GM04503 (cell line): ENCODE data around the gene TFEB.

Experiments used
- DNase-seq: peaks from one replicate; pipeline ENCODE4 v3.0.0-alpha.2; 2012; ENCODE audit warnings: low read depth

TFEB gene

DNA sequence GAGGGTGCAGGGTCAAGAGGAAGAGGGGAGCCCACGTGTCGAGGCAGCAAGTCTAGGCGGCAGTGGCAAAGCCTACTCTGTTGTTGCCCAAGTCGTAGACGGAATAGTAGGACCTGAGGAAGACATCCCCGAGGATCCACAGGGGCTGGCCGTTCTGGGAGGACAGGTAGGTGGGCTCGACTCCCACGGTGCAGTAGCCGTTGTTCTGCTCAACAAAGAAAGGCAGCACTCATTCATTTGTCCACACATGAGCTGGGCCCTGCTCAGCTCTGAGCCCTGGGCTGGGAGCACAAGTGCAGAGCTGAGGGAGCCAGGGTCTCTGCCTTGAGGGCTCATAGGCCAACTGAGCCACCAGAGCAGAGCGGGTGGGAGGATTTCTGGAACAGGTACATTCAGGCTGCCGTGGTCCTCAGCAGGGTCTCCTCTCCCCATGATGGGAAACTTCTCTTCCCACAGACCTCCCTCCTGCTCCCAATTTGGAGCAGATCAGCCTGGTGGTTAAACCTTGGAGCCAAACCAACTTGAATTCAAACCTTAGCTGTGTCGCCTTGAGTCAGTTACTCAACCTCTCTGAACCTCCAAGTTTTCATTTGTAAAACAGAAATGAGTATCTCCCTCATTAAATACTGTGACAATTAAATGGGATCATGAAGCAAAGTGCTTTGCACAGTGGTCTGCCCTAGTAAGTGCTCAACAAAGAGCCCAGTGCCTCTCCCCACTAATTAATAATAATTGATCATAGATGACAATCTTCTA is 1.6 kb upstream of the TFEB start:
- DNase-seq, result no peak

DNA sequence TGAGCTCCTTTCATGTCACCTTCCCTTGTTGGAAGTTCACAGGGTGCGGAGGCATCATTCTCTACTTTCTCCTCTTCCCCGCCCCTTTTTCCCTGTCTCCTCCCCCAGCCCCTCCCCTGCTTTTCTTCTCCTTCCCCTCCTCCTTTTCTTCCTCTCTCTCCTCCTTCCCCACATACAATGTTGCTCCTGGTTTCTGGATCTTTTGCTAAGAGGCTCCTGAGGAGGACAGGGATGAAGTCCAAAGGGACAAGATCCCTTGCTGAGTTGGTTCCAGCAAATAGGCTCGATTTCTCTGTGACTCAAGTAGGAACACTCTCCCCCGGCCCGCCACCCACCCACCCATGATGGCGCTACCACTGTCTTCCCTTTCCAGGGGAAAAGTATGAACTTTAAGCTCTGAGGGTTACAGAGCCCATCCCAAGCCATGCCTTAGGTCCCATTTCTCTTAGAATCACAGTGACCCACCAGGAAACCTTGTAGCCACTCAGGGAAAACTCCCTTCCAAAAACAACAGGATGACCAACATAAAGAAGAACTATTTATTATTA is 852 bp upstream of the TFEB start:
- no peak for DNase-seq

DNA sequence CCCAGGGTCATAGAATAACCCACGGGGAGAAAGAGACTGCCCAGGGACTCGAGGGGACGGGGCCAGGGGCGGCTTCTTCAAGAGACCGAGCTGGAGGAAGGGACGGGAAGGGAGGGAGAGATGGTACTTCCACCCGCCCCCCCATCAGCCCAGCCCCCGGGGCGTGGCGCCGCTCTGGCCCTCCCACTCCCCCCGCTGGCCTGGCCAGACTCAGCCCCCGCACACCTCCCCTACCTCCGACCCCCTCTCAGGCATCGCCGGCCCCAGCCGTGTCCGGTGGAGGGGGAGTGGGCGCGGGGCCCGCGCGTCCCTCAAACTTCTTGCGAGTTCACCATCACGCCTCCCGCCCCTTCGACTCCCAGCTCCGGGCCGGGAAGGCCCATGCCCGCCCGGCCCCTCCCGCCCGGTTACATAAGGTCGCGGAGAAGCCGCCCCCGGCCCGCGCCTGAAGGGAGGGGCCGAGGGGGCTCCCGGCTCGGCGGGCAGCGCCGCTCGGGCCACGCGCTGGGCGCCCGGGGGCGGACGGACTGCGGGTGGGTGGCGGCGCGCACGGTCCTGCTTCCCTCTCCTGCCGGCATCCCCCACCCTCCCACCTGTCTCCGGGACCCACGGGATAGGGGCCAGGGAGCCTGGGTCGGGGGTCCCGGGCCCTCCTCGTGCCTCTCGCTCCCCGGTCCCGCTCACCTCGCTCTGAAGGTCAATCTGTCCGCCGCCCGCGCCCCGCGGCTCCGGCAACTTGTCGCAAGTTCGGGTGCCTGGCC is 562 bp downstream of the TFEB start:
- no peak for DNase-seq

DNA sequence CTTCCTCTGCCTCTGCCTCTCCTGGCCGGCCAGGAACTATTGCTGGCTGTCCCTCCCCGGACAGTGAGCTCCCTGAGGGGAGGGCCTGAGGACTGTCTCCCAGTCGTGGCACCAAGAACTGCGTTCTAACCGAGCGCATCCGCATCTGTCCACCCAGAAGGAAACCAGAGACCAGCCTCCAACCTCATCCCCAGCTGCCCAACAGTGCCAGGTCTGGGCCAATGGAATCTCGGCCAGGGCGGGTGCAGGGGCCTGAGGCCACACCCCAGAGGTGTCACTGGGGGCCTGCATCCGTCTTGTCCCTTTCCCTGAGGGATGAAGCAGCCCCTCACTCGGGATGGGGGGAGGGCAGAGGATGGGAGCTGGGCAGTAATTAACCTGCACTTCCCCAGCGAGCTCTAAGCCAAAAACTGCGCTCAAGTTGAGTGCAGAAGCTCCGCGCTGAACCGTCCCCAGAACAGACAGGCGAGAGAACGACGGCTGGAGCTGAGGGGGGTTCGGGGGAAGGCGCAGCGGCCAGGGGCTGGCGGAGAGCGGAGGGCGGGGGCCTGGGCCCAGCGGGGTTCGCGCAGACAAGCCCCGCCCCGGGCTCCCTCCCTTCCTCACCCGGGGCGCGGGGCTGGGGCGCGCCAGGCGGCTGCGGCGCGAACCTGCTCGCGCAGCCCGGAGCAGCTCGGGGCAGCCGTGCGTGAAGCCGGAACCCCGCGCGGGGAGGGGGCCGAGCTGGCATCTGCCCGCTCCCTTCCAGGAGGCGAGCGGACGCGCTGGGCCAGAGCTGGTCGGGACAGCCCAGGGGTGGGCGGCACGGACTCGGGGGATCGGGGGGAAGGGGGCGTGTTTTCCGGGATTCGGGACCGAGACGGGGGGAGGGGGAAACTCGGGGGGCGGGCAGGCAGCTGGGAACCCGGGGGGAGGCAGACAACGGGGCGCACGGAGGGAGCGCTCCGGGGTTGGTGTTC is 1.4 kb downstream of the TFEB start:
- no peak for DNase-seq

DNA sequence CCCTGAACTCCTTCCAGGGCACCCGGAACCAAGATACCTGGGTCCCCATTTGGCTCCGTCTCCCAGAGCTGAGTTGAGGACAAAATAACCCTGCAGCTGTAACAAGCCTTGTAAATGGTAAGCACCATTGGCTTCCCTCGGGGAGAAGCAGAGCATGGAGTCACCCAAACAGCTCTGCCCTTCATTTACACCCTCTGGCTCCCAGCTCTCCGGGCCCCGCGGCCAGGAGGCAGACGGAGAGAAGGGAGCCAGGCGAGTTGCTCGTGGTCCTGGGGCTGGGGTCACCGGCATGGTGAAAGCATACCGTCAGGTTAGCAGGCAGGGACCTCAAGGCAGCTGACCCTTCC is 2.1 kb downstream of the TFEB start:
- no peak for DNase-seq

DNA sequence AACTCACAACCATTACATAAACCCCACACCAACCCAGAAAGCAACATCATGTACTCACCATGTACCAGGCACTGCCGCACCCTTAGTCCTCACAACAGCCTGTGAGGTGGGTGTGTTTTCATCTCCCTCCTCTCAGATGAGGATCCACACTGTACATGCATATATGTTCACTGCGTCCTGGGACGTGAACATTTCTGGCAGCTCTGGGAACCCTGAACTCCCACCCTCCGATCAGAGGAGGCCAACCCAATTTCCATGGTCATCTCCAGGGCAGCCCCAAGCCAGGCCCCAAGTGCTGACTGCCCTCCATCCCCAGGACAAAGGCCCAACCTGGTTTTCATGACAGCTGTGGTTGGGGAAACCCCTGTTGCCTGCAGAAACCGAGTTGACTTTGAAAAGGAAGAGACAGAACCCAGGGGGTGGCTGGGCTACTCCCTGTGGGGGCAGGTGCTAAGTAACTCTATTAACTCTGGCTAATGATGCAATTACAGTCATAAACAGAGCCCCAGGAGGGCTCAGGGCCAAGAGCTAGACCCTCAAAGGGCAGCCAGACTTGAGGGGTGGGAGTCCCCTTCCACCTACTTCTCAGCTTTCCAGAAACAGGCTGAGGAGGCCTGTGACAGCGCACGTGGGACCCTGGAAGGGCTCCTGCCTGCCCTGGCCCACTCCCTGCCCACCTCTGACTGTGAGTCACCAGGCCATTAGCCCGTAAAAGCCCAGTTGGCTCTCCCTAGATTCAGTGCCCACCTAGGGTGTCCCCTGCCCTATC is 2.6 kb downstream of the TFEB start:
- DNase-seq, result no peak

DNA sequence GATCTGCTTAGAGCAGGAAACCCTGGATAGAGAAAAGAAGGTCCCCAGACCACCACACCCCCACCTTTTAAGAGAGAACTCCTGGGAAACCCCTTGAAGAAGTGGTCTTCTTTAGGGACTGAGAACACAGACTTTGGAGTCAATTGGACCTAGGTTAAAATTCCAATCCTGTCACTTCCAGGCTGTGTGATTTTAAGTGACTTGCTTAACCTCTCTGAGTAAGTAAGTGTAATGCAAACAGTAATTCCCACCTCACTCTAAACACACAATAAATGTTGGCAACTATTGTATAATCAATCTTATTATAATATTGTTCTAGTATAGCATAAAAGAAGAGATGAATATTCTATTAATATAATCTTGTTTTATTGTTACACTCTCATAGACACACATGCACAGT is 3.3 kb downstream of the TFEB start:
- DNase-seq, result no peak

DNA sequence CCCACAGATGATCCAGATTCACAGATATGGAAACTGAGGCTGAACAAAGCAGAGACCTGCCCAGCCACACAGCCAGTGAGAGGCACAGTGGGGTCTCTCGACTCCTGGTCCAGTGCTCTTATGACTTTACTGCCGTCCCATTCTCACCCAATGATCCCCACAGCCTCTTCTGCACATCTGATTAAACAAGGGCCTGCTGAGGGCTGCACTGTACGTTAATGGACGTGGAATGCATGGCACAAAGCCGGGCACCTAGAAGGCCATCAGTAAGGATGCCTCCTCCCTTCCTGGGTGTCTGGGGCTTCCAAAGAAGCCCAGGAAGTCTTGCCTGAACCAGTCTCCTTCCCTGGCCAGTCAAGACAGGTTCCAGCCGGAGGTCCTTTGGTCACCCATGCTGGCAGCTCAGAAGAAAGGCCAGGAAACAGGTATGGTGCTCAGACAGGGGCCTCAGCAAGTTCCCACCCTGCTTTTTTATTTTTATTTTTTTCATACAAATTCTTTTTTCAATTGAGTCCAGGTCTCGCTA is 3.8 kb downstream of the TFEB start:
- no peak for DNase-seq

DNA sequence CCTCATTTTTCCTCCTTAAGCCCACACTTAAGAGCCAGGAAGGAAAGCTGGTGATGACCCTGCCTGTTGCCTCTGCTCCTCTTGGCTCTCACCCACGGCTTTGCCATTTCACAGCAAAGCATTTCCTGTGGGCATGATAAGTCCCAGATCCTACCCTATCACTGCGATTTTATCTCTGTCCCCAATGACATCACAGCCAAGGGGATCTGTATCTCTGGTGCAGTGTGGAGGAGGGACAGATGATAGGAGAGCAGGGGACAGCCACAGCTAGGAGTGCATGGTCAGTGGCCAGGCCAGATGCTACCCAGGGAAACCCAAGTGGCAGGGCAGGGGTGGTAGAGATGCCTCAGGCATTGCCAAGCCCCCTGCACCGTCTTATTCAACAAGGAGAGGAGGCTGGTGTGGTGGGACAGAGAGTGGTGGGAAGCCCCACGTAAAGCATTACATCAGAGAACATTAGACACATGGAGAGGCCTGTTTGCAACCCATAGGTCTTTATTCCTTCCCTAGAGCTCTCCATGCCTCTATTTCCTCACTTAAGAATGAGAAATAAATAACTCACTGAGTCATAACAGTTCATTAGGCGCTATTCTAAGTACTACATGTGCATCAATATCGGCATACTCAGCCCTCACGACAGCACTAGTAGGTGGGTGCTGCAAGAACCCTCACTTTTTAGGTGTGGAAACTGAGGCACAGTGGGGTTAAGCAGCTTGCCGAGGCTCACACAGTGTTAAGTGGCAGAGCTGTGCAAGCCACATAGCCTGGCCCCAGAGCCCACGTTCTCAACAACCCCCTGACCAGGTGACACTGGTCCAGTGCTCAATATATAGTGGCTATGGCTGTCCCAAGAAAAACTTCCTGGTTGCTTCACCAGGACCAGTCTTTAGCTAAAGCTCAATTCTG is 4.6 kb downstream of the TFEB start:
- DNase-seq, result no peak

DNA sequence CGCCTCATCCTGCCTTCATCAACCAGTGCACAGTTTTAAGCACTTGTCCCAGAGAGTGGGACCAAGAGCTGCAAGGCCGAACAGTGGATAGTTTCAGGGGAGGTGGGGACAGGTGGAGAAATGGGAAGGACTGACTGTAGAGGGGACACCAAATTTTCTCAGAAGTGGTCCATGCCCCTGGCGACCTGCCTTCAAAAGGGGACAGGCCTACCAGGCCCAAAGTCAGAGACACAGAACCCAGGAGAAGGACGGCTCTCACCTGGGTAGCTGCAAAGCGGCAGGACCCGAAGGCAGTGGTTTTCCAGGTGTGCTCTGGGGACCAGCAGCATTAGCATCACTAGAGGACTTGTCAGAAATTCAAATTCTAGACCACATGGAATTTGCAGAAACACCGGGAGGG is 5.8 kb downstream of the TFEB start:
- DNase-seq, result no peak

DNA sequence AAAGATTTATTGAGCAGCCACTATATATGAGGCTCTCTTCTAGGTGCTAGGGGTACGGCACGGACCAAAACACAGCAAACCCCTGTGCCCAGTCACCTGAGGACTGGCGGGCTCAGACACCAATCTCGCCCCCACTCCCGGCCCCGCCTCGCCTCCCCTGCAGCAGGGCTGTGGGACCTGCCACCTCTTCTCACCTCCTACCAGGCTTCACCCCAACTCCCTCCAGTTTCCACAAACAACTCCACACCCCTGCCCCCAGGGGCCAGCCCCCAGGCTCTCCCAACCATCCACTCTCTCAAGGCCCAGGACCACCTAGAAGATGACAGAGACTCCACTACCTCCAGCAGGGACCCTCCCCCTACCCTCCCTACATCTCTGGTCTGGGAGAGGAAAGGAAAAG is 6.5 kb downstream of the TFEB start:
- no peak for DNase-seq

DNA sequence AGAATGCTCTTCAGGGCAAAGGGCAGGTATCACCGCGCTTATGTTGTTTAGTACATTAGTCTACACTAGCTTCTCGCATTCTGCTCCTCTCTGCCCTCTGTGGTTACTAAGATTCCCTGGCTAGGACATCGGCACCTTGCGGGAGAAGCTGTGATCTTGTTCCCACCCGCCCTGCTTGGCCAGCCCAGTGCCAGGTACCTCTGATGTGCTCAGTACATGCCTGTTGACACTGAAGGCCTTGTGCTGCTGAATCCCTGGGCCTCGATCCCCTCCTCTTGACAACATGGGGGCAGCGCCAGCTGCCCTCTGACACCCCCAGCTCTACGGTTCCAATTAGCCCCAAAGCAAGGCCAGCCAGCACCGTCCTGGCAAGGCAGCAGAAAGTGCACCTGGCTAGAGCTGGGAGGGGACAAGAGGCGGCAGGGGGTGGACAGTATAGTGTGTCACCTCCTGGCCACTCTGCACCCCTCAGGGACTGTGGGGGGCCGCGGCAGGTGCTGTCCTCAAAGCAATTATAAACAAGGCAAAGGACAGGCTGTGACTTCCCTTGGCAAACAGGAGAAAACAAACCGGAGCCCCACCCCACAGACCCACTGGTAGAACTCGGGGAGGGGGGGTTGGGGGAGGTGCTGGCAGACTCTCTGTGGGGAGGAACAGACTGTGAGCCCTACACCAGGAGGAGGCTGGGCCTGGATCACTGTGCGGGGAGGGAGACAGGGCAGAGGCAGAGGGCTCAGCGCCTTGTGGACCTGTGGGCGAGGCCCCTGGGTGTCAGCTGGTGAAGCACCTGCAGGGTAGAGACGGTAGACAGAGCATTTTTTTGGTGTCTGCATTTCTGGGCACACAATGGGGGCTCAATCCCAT is 7.1 kb downstream of the TFEB start:
- no peak for DNase-seq

DNA sequence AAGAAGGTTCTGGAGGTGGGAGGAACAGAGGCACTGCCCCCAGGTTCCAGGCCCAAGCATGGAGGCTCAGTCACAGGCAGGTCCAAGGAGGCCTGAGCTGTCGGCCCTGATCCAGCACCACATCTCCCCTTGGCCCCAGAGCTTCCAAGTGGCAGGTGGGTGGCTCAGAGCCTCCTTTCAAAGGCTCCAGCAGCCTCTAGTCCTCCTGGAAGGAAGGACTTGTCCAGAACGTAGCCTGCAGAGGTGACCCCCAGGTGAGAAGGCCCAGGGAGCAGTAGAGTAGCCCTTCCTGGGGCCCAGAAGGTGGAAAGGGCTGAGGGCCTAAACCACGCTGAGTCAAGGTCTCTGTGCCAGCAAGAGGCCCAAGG is 7.7 kb downstream of the TFEB start:
- DNase-seq, result no peak

DNA sequence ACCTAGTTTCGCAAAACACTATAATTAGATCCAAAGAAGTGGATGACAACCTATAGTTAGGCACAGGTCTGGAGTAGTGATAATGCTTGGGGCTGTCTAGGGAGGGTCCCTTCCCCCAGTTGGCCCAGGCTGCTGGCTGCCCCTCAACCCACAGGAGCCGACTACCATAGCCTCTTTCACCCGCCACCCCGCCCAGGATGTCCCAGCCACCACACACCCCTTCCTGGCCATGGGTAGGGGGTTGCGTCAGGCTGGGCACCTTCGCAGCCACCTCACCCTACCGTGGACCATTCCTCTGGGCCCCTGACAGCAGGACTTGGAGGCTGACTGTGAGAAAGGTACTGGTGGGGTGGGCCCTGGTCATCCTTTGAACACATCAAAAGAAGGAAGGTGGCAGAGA is 8.5 kb downstream of the TFEB start:
- DNase-seq, result no peak

DNA sequence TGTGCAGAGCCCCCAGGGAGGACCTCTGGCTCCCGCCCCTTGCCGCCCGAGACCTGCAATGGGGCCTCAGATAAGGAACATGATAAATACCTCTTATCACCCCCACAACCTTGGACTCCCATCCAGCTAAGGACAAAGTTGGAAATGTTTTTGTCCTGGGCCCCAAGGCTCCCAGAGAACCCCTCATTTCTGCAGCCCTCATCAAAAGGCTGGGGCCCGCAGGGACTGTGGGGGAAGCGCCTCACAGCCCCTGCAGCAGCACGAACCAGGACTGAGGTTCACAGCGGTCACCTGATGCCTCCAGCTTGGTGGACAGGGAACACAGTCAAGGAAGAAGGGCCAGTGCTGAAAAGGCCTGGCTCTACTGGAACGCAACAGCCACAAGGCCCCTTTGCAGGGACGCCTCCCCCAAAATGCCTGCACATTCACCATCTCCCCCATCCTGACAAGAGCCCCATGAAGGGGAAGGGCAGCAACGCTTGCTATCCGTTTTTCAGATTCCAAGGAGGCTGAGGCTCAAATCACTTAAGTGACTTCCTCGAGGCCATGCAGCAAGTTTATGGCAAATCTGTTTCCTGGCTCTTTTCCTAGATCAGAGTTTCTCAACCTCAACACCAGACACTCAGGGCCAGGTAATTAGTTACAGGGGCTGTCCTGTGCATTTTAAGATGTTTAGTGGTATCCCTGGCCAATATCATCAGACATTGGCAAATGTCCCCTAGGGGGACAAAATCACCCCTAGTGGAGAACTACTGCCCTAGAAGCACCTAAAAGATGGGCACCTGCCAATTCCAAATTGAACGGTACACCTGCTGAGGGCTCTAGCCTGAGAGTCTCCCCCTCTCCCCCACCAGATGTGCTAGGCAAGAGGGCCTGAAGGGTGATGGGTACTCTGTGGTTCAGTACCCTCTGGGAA is 10.6 kb downstream of the TFEB start:
- no peak for DNase-seq

DNA sequence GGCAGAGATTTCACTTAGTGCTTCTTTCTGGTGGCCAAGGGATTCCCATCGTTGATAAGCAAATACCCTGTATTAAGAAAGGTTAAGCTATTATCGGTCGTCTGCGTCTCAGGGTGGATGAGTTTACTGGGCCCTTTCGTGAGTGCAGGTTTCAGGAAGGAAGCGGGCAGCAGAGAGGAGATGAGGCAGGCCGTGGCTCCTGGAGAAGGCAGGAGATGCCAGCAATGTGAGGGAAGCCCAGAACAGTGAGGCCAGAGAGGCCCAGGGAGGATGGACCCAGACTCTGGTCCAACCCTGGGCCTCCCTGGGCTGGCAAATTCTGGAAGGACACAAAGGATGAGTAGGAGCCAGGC is 11.2 kb downstream of the TFEB start:
- DNase-seq, result no peak

DNA sequence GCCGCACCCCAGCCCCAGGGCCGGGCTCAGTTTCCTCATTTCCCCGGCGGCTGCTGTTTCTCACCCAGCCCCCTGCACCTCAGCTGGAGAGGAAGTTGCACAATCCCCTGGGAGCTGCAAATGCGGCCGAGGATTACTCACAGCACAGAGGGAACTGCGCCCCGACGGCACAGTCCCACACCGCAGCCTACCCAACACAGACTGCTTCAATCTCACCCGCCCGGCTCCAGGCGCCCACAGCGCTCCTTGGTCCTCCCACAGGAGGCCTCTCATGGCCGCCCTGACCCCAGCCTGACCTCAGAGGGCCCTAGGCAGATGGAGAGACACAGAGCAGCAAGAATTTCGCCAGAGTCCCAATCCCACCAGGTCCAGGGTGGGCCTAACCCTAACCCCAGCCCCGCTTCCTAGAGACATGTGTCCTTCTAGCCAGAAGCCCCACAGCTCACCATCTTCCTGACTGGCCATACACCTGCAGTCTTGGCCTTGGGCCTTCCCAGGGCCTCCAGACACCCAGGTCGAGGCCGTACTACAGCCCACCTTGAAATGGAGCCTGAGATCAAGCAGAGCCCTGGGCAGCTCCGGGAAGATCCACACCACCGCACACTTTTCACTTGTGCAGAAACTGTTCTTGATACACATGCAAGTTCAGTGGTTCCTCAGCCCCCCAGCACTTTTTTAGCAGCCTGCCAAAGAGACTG is 11.7 kb downstream of the TFEB start:
- DNase-seq, result peak; percentile 56
